GM18861 (cell line): ENCODE results near the gene MAMDC2.

ENCODE experiments used
- ATAC-seq: cut with Tn5 transposase; IDR thresholded peaks from one replicate; pipeline ENCODE4 v1.9.1; 2021; ENCODE audit not compliant: unreplicated experiment

MAMDC2 gene

DNA sequence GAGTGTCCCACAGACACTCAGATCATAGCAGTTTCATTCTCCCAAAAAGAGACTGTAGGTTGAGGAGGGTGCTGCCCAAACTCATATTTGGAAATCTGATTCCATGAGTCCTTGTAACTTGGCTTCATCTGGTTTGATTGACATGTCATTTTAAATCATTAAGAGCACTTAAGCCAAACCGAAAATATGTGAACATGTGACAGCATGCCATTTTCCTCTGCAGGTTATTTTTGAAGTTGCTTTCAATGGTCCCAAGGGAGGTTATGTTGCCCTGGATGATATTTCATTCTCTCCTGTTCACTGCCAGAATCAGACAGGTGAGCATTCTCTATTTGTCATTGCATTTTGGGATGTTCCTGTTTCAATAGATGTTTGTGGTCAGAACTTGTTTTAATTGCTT, 87.6 kb downstream of the MAMDC2 start:
- no peak for ATAC-seq

GRCh38 chr9:70133253-70134208, 89.9 kb downstream of the MAMDC2 start:
- no peak for ATAC-seq

DNA sequence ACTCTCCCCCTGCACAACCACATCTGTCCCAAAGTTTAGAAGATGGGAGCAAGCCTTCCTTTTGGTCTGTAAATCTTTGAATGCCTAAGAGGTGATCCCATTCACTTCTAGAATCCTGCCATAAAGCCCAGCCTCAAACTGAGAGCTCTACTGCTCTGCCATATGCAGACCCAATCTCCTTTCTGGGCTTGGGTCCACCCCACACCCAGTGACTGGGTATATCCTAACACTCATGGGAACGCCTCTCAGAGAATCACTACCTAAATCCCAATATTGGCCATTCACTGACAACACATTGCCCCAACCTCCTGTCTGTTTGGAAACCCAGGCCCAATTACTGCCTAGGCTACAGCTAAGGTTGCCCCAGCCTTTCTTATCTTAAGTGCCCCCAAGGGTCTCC, 90.7 kb downstream of the MAMDC2 start:
- ATAC-seq, result no peak

GRCh38 chr9:70135176-70135575, 91.5 kb downstream of the MAMDC2 start:
- ATAC-seq, result no peak

GRCh38 chr9:70136632-70137031, 93.0 kb downstream of the MAMDC2 start:
- no peak for ATAC-seq

DNA sequence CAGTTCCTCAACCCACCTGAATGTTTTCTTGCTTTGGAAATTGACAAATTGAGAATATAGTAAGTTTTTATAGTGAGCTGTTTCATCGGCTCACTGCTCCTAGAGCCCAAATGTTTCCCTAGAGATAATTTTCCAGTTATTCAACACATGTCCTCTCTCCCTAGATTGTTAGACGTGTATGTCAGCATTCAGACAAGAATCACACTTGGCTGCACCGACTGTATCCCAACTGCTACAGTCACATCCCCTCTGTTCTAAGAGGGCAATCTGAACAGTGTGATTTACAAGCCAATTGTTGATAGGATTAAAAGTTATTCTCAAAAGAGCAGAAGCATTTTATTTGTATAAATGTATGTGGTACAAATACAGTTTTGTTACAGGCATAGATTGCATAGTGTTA, 93.9 kb downstream of the MAMDC2 start:
- ATAC-seq, result no peak

DNA sequence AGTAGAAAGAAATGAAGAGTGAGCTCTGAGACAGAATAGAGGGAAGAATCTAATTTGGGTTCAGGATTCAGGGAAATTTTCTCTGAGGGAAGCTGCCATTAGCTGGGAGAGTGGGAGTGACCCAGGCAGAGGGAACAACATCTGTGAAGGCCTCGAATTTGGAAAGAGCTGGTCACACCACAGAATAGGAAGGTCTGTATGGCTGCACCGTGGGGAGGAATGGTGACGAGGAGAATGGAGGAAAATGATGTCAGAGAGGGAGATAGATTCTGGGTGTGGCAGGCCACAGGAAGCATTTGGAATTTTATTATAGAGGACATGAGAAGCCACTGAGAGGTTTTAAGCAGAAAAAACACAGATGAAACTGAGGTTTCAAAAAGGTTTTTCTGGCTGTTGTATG, 98.5 kb downstream of the MAMDC2 start:
- ATAC-seq, result no peak

- no peak for ATAC-seq
Measured at GRCh38 chr9:70143394-70144130, 99.9 kb downstream of the MAMDC2 start.

- ATAC-seq, result no peak
Measured at GRCh38 chr9:70144131-70144503, 100.5 kb downstream of the MAMDC2 start.

DNA sequence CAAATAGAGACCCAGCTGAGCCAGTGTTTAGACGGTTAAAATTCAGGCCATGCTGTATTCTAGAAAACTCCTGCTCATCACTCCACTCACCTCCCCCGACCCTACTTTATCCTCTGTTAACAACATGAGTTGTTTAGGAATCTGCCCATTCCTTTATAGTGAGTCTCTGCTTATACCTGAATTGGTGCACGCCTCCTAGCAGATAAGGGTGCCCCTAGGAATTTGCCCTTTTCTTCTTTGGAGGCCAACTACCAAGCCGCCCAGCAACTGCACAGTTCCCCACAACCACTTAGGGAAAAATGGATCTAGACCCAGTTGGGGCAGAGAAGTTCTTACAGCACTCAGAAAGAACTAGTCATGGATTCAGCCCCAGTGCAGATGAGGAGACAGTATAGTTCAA, 102.3 kb downstream of the MAMDC2 start:
- ATAC-seq, result no peak

GRCh38 chr9:70147196-70147595, 103.5 kb downstream of the MAMDC2 start:
- no peak for ATAC-seq

- no peak for ATAC-seq
Measured at GRCh38 chr9:70147651-70148050, 104.0 kb downstream of the MAMDC2 start.

DNA sequence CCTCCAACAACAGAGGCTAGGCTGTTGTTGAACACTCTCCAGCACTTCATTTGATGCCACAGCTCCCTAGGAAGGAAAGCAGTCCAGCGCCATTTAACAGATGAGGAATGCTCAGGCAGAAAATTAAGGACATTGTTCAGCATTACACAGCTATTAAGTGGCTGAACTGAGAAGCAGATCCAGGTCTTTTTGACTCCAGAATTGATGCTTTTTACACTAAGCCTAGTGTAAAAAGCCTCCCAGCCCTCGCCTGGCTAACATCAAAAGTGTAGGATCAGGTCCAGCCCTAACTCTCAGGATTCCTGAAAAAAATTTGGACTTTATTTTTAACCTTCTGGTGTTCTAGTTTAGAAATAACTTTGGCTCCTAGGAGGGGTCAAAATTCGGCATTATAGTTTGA, 108.7 kb downstream of the MAMDC2 start:
- no peak for ATAC-seq

DNA sequence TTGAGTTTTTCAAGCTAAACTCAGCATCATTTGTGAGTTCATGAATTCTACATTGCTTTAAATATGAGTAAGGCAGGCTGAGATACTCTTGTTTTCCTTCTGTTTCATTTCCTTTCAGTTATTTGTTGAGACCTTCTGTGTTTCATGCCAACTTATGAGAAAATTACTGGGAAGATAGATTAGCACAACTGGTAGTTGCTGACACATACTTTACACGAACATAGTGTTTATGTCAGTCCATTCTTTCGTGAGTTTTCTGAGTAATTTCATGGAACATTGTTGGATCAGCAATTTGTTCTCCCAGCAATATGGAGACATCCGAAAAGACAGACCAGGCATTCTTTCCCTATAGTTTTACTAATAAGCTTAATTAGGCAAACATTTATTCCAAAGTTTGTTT, 113.1 kb downstream of the MAMDC2 start:
- no peak for ATAC-seq

DNA sequence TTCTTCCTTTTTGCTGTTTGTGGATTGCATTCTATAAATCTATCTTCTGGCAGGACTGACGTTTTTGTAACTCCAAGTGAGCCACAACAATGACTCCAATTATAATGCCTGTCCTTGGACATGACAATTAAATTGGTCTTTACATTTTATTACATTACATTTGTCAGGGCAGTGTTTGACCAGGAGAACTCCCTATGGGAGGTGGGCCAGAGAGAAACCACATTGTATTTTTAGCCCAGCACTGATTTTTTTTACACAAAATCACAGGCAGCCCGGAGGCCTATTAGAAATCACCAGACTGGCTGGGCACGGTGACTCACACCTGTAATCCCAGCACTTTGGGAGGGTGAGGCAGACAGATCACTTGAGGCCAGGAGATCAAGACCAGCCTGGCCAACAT, 116.0 kb downstream of the MAMDC2 start:
- no peak for ATAC-seq

DNA sequence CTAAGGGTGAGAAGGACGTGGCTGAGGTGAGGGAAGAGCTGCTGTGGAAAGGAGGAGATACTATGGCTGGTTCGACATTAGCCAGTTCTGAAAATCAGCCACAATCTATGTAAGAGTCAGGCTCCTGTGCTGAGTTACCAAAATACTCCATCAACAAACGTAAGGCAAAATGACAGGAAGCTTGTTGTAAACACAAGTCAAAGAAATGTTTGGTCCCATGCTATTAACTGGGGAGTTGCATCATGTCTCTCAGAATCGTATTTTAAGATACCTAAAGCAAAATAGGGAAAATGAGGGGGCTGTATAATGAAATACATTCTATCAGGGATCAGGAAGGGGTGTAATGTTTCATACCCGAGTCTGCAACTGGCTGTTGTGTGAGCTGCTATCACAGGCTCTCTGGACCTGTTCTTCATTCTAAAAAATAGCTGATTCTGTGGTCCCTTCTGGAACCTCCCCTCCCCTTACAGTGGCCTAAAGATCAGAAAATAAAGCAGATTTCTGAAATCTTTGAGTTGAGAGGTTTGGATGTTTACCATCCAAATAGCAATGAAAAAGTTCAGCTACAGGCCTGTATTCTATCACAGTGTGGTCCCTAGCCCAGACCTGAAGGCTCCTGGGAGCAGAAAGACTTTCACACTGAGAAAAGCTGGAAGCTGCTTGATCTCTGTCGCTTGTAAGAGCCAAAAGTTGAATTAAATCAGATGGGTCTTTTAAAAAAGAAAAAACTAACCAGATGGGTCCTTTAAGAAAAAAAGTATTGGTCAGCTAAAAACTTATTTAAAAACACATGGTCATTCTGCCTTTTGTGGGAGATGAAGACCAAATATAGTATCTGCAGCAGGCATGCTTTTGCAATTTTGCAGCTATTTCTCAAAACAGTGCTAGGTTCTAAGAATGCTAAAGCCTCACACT, 117.3 kb downstream of the MAMDC2 start:
- ATAC-seq, result no peak

- ATAC-seq, result no peak
Measured at GRCh38 chr9:70165006-70165602, 121.5 kb downstream of the MAMDC2 start.

- ATAC-seq, result no peak
Measured at GRCh38 chr9:70168521-70168920, 124.9 kb downstream of the MAMDC2 start.

DNA sequence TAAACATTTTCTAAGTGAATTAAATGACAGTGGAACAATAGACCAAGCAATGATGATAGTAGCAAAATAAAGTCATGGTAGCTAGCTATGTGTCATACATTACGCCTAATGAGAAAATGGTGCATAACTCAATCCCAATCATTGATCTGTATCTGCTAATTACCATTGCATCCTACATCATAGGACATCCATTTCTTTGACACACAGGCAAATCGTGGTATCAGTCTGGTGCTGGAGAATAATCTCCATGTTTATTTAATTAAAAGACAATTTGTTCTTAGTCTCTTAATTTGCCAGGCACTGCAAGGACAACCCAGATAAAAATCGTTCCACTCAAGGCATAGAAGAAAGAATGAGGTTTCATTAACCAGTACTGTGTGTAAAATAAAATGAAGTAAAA, 125.6 kb downstream of the MAMDC2 start:
- no peak for ATAC-seq

DNA sequence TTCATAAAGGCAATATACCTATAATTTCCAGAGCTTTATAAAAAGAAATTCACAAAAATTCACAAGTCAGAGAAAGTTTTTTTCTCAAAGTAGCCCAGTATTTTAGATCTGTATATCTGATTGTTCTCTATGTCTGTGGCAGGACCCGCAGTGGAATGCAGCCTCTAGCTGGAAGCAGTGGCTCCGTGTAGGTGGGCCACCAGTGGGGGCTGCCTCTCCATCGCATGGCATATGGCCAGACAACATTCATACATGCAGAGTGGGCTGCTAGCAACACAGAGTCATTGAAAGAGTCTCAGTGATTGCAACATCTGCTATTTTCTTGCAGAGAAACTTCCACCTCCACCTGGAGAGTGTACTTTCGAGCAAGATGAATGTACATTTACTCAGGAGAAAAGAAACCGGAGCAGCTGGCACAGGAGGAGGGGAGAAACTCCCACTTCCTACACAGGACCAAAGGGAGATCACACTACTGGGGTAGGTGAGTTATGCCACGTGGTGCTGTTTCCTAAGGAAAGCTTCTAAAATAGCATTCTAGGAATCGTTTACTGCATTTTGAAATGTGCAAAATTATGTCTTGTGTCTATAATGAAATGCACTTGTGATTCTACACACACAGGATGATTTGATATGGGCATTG, 126.6 kb downstream of the MAMDC2 start:
- no peak for ATAC-seq
